ENCODE results near the gene MLLT3.

The MLLT3 gene

DNA sequence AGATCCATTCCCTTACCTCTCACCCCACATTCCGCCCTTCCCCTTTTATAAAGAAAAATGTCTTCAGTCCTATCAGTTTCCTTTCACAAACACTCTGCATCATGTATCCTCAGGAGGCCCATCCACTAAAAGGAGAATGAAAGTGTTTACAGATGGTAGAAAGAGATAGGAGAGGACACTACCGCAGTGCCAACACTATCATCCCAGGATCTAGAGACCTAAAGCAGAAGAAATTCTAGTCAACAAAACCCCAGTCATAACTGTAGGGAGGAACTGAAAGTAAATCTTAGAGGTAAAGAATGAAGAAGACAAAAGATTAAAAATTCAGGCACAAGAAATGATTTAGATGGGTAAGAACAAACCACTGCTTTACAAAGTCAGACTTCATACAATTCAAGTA, 114.1 kb downstream of the MLLT3 start:
- DNase-seq: no peak

DNA sequence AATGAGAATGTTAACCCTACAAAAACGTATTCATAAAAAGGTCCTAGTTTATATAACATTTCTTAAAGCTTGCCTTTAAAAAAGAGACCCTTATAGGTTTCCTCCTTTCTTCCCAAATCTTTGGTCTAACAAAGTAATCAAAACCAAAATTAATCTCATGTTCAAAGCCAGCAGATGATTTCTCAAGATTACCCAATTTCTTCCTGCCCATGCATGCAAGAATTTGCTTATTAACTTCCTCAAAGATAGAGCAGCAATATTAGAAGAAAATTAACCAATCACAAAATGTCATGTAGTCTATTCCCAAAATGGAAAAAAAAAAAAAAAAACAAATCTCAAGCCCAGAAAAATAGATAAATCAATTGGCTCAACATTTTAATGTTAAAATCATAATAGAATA, 114.9 kb downstream of the MLLT3 start:
- no peak for DNase-seq

GRCh38 chr9:20506099-20506900, 116.0 kb downstream of the MLLT3 start:
- DNase-seq: peak; percentile 52

DNA sequence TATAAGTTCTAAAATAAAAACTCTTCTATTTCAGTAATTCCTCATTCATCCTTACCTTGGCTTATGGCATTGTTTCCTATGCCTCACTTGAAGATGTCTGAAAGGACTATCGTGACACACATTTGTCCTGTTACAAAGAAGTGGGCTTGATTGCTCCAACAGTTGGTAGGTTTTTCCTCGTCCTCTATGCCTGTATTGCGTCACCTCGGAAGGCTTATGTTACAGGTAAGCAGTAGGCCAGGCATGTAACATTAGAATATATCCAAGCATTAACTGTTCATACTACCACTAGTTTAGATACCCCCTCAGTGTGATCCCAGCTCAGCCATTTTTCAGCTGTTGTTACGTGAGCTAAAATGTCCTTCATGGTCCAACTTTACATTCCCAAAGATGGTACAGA, 116.7 kb downstream of the MLLT3 start:
- no peak for DNase-seq

DNA sequence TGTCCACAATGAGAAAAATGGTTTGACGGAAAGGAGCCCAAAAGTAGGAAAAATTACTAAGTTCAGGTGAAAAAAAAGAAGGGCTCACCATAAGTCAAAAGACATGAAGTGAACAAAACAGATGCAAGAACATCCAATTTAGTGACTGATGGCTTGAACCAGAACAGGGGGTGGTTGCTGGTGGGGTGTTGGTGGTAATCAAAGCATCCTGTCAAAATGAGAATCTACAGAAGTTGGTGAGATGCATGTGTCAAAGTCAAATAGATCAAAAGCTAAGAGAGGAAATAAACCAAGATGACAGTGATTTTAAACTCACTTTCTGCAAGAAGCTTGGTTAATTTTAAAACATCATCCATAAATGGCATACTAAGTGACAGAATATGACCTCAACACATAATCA, 117.4 kb downstream of the MLLT3 start:
- no peak for DNase-seq

GRCh38 chr9:20500101-20500500, 122.2 kb downstream of the MLLT3 start:
- no peak for DNase-seq

DNA sequence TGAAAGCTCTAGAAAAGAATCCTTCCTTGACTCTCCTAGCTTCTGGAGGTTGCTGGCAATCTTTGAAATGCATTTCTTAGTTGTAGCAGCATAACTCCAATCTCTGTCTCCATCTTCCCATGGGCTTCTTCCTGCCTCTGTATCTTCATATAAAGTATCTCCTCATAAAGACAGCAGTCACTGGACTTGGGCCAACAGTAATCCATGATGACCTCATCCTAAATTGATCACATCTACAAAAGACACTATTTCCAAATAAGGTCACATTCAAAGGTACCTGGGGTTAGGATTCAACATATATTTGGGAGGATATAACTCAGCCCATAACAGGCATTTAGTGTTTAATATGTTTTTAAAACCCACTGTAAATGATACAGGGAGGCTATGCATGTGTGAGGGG, 123.3 kb downstream of the MLLT3 start:
- DNase-seq: no peak

- DNase-seq: no peak
Measured at GRCh38 chr9:20496328-20496727, 126.0 kb downstream of the MLLT3 start.

- no peak for DNase-seq
Measured at GRCh38 chr9:20495098-20495497, 127.2 kb downstream of the MLLT3 start.

GRCh38 chr9:20494035-20494434, 128.3 kb downstream of the MLLT3 start:
- DNase-seq: no peak

GRCh38 chr9:20492772-20493171, 129.5 kb downstream of the MLLT3 start:
- no peak for DNase-seq

DNA sequence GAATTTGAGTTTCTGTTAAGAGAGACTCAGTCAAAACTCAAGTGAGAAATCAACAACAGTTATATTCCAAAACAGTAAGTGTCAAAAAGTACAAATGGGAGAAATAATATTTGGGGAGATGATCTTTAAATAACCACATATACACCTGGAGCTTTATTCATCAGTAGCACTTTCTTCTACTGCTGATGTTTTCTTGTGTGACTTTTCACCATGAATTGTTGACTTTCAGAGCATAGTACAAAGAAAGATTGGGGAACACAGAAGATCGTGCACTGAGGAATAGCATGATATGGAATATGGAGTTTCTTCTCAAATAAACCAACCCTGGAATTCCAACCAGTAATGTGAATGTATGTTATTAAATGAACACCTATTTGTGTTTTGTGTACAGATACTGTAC, 130.7 kb downstream of the MLLT3 start:
- no peak for DNase-seq

- DNase-seq: no peak
Measured at GRCh38 chr9:20490246-20490834, 132.0 kb downstream of the MLLT3 start.

DNA sequence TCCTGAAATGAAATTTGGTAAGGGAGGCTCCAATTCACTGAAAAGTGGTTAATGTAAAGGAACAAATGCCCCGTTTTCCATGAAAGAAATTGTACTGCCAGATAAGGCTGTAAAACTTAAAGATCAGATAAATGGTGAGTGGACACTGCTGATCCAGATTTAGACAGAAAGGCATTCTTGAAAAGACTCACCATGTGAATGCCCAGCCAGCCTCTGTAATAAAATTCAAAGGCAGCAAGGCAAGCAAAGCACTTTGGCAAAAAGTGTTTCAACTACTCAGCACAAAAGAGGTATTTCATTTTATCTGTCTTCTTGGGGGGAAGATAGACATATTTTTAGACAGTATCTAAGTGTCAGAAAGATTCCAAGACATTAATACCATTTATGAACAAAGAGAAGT, 133.6 kb downstream of the MLLT3 start:
- DNase-seq: no peak

- no peak for DNase-seq
Measured at GRCh38 chr9:20486552-20486951, 135.7 kb downstream of the MLLT3 start.

- DNase-seq: no peak
Measured at GRCh38 chr9:20481437-20481836, 140.9 kb downstream of the MLLT3 start.

DNA sequence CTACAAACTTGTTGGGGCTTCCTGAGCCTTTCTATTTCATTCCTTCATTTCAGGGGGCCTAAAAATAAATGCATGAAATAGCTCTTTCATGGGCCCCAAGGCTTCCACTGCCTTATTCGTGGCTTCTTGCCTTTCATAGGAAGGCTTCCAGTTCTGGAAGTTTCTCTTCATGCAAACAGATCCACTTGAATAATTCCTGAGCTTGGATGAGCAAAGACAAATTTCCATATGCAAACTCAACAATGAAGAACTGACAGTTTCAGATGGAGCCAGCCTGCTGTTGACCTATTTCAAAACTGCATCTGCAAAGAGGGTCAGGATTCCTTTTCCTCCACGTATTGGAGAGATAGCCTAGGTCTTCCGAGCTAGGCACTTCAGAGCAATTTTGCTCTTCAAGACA, 142.1 kb downstream of the MLLT3 start:
- DNase-seq: no peak

DNA sequence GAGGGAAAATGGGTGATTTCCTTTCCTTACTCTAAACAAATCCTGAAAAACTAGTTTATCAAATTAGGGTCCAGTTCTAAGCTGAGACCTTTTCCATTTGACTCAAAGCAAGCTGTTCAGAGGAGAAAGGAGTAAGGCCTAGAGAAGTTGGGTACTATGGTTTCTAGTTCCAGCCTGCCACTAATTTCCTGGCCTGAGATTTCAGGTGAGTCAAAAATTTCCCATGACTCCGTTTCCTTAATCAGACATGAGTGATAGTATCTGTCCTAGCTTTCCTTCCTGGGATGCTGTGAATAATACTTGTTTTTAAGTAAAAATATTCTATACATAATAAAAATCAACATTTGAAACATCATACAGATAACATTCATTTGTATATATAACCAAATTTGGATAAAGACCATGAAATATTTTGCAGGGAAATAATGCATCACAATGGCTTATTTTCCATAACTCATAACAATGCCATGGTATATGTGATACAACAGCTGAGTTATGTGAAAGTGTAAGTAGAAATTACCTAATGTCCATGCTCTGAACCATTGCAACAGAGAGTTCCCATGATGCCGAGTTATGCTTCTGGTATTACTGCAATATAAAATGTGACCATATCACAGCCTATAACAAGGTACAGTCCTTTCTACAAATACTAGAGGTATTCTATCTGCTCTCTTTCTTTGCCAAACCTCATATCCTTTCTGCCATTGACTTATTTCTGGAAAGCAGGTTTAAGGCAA, 142.7 kb downstream of the MLLT3 start:
- DNase-seq: no peak

DNA sequence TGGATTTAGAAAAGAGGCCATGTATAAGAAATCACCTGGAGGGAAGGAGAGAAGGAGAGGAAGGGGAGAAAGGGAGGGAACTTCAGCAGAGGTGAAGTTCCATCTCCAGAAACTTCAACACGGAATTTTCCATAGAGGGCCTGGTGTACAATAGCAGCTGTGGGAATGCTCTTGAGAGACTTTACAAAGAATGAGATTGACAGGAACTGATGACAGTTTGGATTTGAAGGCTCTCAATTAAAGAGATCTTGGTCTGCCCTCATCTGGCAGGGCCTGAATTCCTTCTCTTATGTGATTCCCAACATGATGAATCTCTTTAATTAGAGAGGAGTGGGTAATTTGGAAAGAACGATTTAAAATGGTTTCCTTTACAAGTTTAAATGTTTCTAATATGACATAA, 143.5 kb downstream of the MLLT3 start:
- no peak for DNase-seq

- no peak for DNase-seq
Measured at GRCh38 chr9:20477940-20478620, 144.2 kb downstream of the MLLT3 start.

GRCh38 chr9:20476912-20477521, 145.3 kb downstream of the MLLT3 start:
- DNase-seq: no peak

DNA sequence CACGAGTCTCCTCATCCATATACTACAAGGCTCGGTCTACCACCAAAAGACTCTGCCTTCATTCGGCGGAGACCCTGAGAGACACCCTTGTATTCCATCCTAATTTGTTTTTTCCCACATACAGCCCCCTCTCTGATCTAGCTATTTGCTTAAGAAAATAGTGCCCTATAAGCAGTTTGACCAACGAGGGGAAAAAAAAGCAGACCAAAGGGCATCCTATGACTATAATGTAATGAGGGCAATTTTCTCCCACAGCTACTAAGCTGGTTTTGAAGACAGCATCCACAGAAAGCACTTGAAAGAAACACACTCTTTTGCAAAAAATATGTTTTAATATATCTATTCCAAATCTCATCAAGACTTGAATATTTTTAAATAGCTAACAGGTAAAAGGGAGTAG, 147.8 kb downstream of the MLLT3 start:
- DNase-seq: no peak

GRCh38 chr9:20473515-20474013, 148.7 kb downstream of the MLLT3 start:
- DNase-seq: no peak

All from DMS 273 treated with DMSO at 0.1 percent for 48 hours (cell line).